Left ventricle myocardium inferior (tissue), 1 donor: ENCODE results near the gene RGMB. TPM values are rescaled to one million over a fixed set of nuclear protein-coding genes. Genes with fewer than 3 reads are reported as not detected.

Experiments
- DNase-seq: peaks from one replicate; pipeline ENCODE4 v3.0.0-alpha.2; 2020
- H3K27ac ChIP-seq: fragments of 200-600 bp; replicated peaks from 2 replicates; pipeline ENCODE4 v1.8.0; 2021
- H3K27me3 ChIP-seq: fragments of 200-600 bp; 2 replicates; pipeline ENCODE4 v1.8.0; 2021; ENCODE audit warnings: low read depth
- H3K36me3 ChIP-seq: fragments of 200-600 bp; 2 replicates; pipeline ENCODE4 v1.8.0; 2021
- H3K4me1 ChIP-seq: fragments of 200-600 bp; 2 replicates; pipeline ENCODE4 v1.8.0; 2021
- H3K4me3 ChIP-seq: fragments of 200-600 bp; 2 replicates; pipeline ENCODE4 v1.8.0; 2021; ENCODE audit warnings: mild to moderate bottlenecking, moderate library complexity
- H3K9me3 ChIP-seq: fragments of 200-600 bp; replicated peaks from 2 replicates; pipeline ENCODE4 v1.8.0; 2021
- CTCF ChIP-seq: fragments of 200-600 bp; IDR thresholded peaks from 2 replicates; pipeline ENCODE4 v1.8.0; 2021; ENCODE audit warnings: antibody characterized with exemption, mild to moderate bottlenecking, borderline replicate concordance
- intact Hi-C: fragments of 100-400 bp; cut with micrococcal nuclease; formaldehyde crosslinking; loops from one replicate; pipeline ENCODE4 v1.11.0; 2022
- long read RNA-seq: library from polyadenylated mRNA; unstranded; transcript quantifications from one replicate; pipeline ENCODE4 v2.0.0, GENCODE V29; 2021
- total RNA-seq: library from RNA; stranded (reverse); fragmentation: NEBNext Ultra II Directional; extraction: Animal tissue kit (Norgen Biotek cat#: 25700); gene quantifications from one replicate; pipeline ENCODE4 v1.2.1, GENCODE V29; 2021
- donor health status: DM: no; HTN: yes; CAD: no; lungs with severe emphysema.

Gene RGMB
- total RNA-seq: 13.0 TPM
- long read RNA-seq, transcript RGMB-207 (3 exons, 2,052 nt): major isoform, 6 of 8 reads
- long read RNA-seq, partial matches to known transcripts: 0 of 8 reads
- long read RNA-seq, other reads (novel, unspliced or antisense): 2 of 8 reads

- Histone ChIP-seq H3K27me3 (no peaks in the 10 kb centered on the region), H3K36me3 (no peaks in the 10 kb centered on the region), H3K27ac (peak within 1 kb of the TSS; percentile 97), H3K9me3 (no peaks in the 10 kb centered on the region), H3K4me1 (peaks cover 75% of the 10 kb centered on the region), H3K4me3 (peak within 1 kb of the TSS; percentile 91)
- intact Hi-C loops: no loop called here
- TF ChIP-seq CTCF: no peak
- DNase-seq: peak; percentile 98
These were observed at the start of gene RGMB for GRCh38 chr5:98773464-98774191. TSS of gene RGMB (plus strand) at chr5:98773663. CDS start at chr5:98774071, 408 bp downstream.

GRCh38 chr5:98726258-98726657, 47.2 kb upstream of the RGMB start:
- H3K27me3 ChIP-seq: no peaks in the 10 kb centered on the region
- intact Hi-C loops: no loop called here
- no peak for TF ChIP-seq CTCF
- no peaks in the 10 kb centered on the region for H3K36me3 ChIP-seq
- no peak for DNase-seq
- no peaks in the 10 kb centered on the region for H3K4me1 ChIP-seq
- H3K4me3 ChIP-seq: no peak overlapping the region
- H3K9me3 ChIP-seq: no peaks in the 10 kb centered on the region
- H3K27ac ChIP-seq: no peak overlapping the region

GRCh38 chr5:98727686-98728085, 45.8 kb upstream of the RGMB start:
- Histone ChIP-seq H3K27me3 (no peaks in the 10 kb centered on the region), H3K36me3 (no peaks in the 10 kb centered on the region), H3K9me3 (no peaks in the 10 kb centered on the region), H3K4me3 (no peak overlapping the region), H3K27ac (no peak overlapping the region), H3K4me1 (no peaks in the 10 kb centered on the region)
- no peak for TF ChIP-seq CTCF
- intact Hi-C loops: no loop called here
- no peak for DNase-seq

GRCh38 chr5:98734646-98735045, 38.8 kb upstream of the RGMB start:
- H3K27ac ChIP-seq: no peak overlapping the region
- no peak overlapping the region for H3K4me3 ChIP-seq
- no peaks in the 10 kb centered on the region for H3K36me3 ChIP-seq
- no peak for TF ChIP-seq CTCF
- no peak for DNase-seq
- H3K9me3 ChIP-seq: peaks cover 12% of the 10 kb centered on the region
- intact Hi-C loops: no loop called here
- H3K4me1 ChIP-seq: no peaks in the 10 kb centered on the region
- no peaks in the 10 kb centered on the region for H3K27me3 ChIP-seq

GRCh38 chr5:98735806-98736507, 37.5 kb upstream of the RGMB start:
- TF ChIP-seq CTCF: no peak
- H3K27me3 ChIP-seq: no peaks in the 10 kb centered on the region
- no peaks in the 10 kb centered on the region for H3K4me1 ChIP-seq

More at GRCh38 chr5:98735806-98736507, 37.5 kb upstream of the RGMB start:
- Histone ChIP-seq H3K27ac (no peak overlapping the region), H3K36me3 (no peaks in the 10 kb centered on the region), H3K4me3 (no peak overlapping the region), H3K9me3 (peaks cover 12% of the 10 kb centered on the region)
- DNase-seq: no peak
- intact Hi-C loops: no loop called here
